SIG-M5 treated with dmso at 0.1 percent for 504 hours (cell line): ENCODE measurements around the gene C2CD3.

Experiments
- DNase-seq: peaks from one replicate; lab custom pipeline; 2025; ENCODE audit not compliant: unreplicated experiment; lab: John Stamatoyannopoulos, UW

The C2CD3 gene

DNA sequence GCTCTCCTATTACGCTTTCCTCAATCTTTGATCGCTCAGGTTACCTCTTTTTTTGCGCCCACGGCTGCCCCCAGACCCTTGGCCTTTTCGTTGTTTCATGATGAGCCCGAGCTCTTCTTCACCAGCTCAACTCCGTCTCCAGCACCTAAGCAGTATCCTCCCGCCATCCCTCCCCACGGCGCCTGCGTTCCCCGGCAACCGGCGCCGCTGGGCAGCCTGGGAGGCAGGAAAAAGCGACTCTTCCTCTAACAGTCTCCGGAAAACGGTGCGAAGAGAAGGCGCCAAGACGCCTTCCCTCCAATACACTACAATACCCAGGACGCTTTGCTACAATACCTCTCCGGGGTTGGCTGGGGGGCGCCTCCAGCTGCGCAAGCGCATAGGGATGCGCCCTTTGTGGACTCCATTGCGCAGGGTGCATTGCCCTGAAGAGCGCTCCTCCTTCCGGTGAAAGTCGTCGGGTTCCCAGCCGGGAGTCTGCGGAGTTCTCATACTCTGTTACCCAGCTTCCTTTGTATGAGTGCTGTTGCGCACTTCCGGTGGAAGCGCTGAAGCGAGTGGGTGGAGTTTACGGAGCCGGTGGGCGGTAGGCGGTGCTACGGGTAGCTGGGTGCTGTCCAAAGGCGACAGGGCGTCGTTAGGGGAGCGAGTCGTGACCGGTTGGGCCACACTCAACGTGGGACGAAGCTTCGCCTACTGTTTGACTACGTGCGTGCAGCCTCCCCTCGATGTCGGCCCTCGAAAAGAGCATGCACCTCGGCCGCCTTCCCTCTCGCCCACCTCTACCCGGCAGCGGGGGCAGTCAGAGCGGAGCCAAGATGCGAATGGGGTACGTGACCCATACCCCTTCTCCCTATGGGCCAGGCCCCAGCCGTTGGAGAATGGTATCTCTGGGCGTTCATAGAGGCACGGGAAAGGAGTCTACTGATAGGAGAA is at the start of gene C2CD3, which contains the start of gene PPME1:
C2CD3 (minus strand) TSS at position 309 of the 936 bp plus-strand sequence; CDS start at position 99, 210 bp downstream.
PPME1 (plus strand) TSS at position 596 of the 936 bp plus-strand sequence; CDS start at position 729, 133 bp downstream.
- peak; percentile 99 for DNase-seq

GRCh38 chr11:74220376-74220775 is 49.6 kb upstream of the C2CD3 start:
- no peak for DNase-seq

- no peak for DNase-seq
Measured at GRCh38 chr11:74212533-74212932, 41.7 kb upstream of the C2CD3 start.

GRCh38 chr11:74208507-74208906 is 37.7 kb upstream of the C2CD3 start:
- DNase-seq, result no peak

GRCh38 chr11:74206746-74207145 is 35.9 kb upstream of the C2CD3 start:
- DNase-seq, result no peak

GRCh38 chr11:74205181-74205580 is 34.4 kb upstream of the C2CD3 start:
- no peak for DNase-seq

GRCh38 chr11:74204701-74205100 is 33.9 kb upstream of the C2CD3 start:
- DNase-seq, result no peak

GRCh38 chr11:74203966-74204365 is 33.2 kb upstream of the C2CD3 start:
- no peak for DNase-seq

GRCh38 chr11:74196781-74197486 is 26.1 kb upstream of the C2CD3 start:
- no peak for DNase-seq

GRCh38 chr11:74195828-74196227 is 25.0 kb upstream of the C2CD3 start:
- no peak for DNase-seq

DNA sequence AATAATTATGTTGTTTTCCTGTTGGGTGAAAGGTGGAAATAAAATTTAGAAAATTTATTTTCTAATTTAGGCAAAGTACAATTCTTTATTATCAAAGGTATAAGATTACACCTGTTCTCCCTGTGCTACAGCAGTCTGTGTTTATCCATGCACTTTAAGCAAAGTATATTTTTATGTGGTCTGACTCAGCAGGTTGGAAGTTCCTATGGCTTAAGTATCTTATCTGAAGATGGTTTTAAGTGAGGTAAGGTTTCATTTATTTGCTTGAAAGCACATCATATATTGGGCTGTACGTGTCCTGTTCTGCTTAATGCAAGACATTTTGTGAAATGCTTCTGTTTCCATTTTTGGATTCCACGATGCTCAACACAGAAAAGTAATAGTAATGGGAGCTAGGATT is 14.9 kb upstream of the C2CD3 start:
- no peak for DNase-seq

- no peak for DNase-seq
Measured at GRCh38 chr11:74185285-74185684, 14.5 kb upstream of the C2CD3 start.

DNA sequence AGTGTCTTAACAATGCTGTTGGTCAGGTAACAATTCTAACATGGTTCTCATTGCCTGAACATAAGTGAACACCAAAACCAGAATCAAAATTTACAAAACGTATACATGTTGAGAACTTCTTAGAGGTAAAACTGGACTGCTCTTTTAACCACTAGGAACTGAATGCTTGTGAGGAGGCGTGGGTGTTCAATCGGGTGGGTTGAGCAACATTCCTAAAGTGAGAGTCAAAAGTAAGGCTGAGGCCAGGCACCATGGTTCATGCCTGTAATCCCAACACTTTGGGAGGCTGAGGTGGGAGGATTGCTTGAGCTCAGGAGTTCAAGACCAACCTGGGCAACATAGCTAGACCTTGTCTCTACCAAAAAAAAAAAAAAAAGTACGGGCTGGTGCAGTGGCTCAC is 11.8 kb upstream of the C2CD3 start:
- DNase-seq, result no peak

DNA sequence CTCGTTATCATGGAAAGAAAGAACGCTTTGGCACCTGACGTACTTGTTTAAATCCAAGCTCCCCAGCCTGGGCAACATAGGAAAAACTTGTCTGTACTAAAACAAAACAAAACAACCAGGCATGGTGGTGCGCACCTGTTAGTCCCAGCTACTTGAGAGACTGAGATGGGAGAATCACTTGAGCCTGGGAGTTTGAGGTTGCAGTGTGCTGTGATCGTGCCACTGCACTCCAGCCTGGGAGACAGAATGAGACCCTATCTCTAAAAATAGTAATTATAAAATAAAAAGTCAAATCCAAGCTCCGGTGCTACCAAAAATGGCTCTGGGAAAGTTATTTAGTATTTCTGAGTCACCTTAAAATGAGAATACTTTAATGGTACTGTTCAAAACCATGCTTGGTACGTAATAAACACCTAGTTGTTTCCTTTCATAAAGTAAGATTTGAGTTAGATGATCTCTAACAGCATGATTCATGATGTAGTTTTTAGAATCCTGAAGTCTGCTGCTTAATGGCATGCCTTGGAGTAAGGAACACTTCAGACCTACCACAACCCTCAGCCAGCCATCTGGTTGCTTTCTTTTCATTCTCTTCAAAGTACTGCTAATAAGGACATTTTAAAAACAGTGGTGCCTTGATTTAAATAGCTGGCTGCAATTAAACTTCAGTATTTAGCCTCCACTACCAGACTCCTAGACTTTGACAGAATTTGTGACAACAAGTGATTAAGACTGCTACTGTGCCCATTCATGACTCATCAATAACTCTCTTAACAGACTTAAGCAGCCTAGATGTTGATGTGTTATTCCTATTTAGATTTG is 8.6 kb upstream of the C2CD3 start:
- DNase-seq, result no peak

- no peak for DNase-seq
Measured at GRCh38 chr11:74175920-74176319, 5.1 kb upstream of the C2CD3 start.

GRCh38 chr11:74171997-74172396 is 1.2 kb upstream of the C2CD3 start:
- DNase-seq, result no peak

GRCh38 chr11:74171630-74171968 is 797 bp upstream of the C2CD3 start:
- DNase-seq, result no peak

DNA sequence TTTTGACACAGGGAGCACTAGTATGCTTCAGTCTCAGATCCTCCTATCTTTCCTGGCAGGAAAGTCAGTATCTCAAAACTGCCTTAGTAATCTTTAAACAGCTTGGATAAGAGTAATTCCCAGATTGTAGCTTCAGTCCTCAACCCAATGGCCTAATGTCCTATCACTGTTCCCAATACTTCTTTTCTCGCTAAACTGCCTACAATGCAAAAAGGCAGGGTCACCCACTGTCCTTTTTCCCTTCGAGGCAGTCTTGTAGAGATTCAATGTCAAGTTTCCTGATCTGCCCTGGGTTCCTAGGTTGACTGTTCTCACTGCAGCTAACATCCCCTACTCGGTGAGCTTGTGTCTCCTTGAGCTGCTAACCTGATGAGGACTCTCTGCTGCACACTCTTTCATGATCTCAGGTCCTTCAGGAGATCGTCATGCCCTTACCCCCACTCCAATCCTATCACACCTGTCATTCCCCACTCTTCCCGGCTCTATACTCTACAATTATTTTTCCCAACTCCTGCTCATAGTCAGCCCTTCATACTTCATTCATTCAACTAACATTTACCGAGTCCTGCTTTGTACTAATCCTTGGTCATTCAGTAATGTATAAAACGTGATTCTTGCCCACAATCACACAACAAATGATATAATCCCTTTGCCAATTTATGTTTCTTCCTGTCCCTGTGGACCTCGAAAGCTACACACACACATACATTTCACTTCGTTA is 904 bp downstream of the C2CD3 start:
- DNase-seq, result no peak

DNA sequence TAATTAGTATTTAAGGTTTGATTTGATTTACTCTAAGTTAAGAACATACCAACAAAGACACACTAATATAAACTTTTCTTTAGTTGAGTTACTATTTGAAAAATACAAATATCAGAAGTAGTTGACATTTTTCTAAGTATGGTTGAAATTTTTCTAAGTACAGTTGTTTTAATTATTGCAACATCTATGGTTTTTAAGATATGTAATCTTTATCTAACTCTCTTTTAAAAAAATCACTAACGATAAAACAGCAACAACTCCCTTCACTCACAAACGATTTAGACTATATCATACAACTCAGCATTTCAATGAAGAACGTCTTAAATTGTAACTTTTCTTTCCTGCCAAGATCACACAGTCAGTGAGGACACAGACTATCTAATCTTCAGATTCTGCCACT is 2.0 kb downstream of the C2CD3 start:
- no peak for DNase-seq

- no peak for DNase-seq
Measured at GRCh38 chr11:74162681-74163467, 7.9 kb downstream of the C2CD3 start.
